ENCODE results near the gene SLC9C1. TPM values are rescaled to one million over a fixed set of nuclear protein-coding genes. Genes with fewer than 3 reads are reported as not detected.
"Not testable (repeated sequence)": the region's sequence is repeated elsewhere in the genome, so short reads cannot be mapped to it uniquely, and the experiment has no call there.

SLC9C1 gene
- total RNA-seq, 4 donors from 2014 or later = 0.67 to 12.4 (median 1.7) TPM; not detected in 1

DNA sequence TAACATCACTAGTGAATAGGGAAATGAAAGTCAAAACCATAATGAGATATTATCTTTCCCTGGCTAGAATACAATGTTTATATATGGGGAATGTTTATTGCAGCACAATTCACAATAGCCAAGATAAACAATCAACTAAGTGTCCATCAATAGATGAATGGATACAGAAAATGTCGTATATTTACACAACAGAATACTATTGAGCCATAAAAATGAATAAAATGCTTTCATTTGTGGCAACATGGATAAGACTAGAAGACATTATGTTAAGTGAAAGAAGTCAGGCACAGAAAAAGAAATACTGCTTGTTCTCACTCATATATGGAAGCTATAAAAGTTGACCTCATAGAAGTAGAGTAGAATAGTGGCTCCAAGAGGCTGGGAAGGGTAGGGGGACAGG is 65.2 kb downstream of the SLC9C1 start:
- H3K9me3 ChIP-seq = peaks cover 0 to 6% (median 2%) of the 10 kb centered on the region in 4 donors
- H3K27me3 ChIP-seq = no peaks in the 10 kb centered on the region
- H3K27ac ChIP-seq = no peak overlapping the region
- no peak overlapping the region for H3K4me3 ChIP-seq
- H3K36me3 ChIP-seq = no peaks in the 10 kb centered on the region
- TF ChIP-seq POLR2A (IDR thresholded peaks at IDR 0.05) = no peak
- TF ChIP-seq, protein P1, sequence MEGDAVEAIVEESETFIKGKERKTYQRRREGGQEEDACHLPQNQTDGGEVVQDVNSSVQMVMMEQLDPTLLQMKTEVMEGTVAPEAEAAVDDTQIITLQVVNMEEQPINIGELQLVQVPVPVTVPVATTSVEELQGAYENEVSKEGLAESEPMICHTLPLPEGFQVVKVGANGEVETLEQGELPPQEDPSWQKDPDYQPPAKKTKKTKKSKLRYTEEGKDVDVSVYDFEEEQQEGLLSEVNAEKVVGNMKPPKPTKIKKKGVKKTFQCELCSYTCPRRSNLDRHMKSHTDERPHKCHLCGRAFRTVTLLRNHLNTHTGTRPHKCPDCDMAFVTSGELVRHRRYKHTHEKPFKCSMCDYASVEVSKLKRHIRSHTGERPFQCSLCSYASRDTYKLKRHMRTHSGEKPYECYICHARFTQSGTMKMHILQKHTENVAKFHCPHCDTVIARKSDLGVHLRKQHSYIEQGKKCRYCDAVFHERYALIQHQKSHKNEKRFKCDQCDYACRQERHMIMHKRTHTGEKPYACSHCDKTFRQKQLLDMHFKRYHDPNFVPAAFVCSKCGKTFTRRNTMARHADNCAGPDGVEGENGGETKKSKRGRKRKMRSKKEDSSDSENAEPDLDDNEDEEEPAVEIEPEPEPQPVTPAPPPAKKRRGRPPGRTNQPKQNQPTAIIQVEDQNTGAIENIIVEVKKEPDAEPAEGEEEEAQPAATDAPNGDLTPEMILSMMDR (IDR thresholded peaks at IDR 0.05) = no peak
- DNase-seq = no peak
- no peaks in the 10 kb centered on the region for H3K4me1 ChIP-seq

DNA sequence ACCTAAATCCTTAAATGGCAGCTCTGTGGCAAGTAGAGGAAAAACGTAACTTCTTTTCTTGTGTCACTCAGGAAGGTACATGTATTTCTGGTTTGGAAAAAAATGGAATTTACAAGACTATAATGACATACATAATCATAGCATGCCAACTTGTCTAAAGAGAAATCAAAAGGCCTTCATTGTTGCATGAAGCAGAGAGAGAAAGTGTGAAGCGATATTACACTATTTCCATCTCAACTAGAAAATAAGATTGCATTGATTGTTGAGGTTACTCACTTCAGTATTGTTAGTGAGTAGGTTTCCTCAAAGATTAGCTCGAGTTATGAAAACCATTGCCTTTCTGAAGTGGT is 93.7 kb downstream of the SLC9C1 start:
- no peaks in the 10 kb centered on the region for H3K9me3 ChIP-seq
- no peak for DNase-seq
- no peak overlapping the region for H3K27ac ChIP-seq
- TF ChIP-seq POLR2A (IDR thresholded peaks at IDR 0.05) = no peak
- TF ChIP-seq, protein P1 (IDR thresholded peaks at IDR 0.05) = no peak
- no peaks in the 10 kb centered on the region for H3K4me1 ChIP-seq
- no peak overlapping the region for H3K4me3 ChIP-seq
- H3K36me3 ChIP-seq = no peaks in the 10 kb centered on the region
- H3K27me3 ChIP-seq = no peaks in the 10 kb centered on the region

DNA sequence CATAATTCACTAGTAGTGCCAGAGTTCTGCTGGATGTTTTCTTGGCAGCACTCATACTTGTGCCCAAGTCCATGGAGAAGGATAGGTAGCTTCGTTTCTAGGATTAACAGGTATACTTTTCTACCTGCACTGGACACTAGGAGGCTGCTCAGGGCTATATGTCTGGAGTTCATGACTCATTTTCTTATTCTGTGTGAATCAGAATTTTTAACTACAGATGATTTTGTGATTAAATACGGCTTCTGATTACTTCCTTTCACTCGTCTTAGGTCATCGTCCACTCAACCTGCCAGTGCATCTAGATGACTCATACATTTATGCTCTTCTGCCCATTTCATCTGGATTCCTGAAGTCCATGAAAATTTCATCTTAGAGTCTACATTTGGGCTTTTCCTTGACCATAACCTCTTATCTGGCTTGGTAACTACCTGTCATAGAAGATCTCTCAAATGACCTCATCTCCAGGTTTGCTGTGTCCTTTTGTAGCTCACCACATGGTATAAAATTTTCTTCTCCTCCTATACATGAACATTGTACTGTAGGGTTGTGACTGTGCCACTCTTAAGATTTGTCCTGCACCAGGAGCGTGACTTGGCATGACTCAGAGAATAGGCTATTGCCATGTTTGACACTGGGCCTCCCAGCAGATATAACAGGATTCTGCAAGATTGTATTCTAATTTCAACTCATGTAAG is 94.2 kb downstream of the SLC9C1 start:
- TF ChIP-seq, protein P1 (IDR thresholded peaks at IDR 0.05) = peak in 1 of 6 experiments; percentile 5
- no peak for TF ChIP-seq POLR2A (IDR thresholded peaks at IDR 0.05)
- no peak for DNase-seq
- Histone ChIP-seq H3K27ac (no peak overlapping the region), H3K27me3 (no peaks in the 10 kb centered on the region), H3K9me3 (no peaks in the 10 kb centered on the region), H3K4me3 (no peak overlapping the region), H3K36me3 (no peaks in the 10 kb centered on the region), H3K4me1 (no peaks in the 10 kb centered on the region)

DNA sequence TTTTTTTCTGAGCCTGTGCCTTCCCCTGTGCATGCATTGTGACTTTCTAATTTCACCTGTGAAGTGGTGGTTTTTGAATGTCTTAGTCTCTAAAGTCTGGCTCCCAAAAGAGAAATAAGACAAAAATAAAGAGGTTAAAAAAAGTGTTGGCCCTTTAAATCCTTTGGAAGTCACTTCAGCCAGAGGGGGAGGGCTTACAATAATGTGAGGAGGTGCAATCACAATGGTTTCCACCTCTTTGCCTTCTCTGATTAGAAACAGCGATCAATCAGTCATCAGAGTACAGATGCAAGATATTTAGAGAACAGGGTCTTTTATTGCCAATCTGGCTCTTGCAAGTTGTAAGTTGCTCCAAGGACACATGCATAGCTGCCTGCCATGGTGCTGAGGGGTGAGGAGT is 96.9 kb downstream of the SLC9C1 start:
- Histone ChIP-seq H3K27me3 (no peaks in the 10 kb centered on the region), H3K36me3 (no peaks in the 10 kb centered on the region), H3K4me3 (no peak overlapping the region), H3K4me1 (no peaks in the 10 kb centered on the region), H3K9me3 (no peaks in the 10 kb centered on the region), H3K27ac (no peak overlapping the region)
- TF ChIP-seq, protein P1 (IDR thresholded peaks at IDR 0.05) = no peak
- no peak for DNase-seq

DNA sequence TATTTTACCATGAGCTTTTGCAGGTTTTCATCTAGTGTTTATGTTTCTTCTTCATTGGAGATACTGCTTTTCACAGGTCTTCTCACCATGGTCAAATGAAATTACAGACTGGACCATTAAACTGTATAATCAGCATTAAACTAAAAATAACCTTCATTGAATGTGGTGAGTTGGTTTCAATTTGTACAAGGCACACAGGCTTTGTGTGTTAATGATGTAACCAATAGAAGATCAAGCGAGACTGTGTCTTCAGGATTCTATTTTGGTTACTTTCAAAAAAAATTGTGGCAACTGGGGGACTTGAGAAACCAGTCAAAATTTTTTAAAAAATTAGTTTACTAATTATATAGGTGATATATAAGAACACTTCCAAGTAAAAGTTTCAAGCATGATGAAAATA is 106.7 kb downstream of the SLC9C1 start:
- Histone ChIP-seq H3K4me3 (no peak overlapping the region), H3K27ac (no peak overlapping the region), H3K27me3 (no peaks in the 10 kb centered on the region), H3K4me1 (no peaks in the 10 kb centered on the region), H3K9me3 (no peaks in the 10 kb centered on the region), H3K36me3 (no peaks in the 10 kb centered on the region)
- no peak for TF ChIP-seq POLR2A (IDR thresholded peaks at IDR 0.05)
- TF ChIP-seq, protein P1 (IDR thresholded peaks at IDR 0.05) = no peak
- DNase-seq = no peak

DNA sequence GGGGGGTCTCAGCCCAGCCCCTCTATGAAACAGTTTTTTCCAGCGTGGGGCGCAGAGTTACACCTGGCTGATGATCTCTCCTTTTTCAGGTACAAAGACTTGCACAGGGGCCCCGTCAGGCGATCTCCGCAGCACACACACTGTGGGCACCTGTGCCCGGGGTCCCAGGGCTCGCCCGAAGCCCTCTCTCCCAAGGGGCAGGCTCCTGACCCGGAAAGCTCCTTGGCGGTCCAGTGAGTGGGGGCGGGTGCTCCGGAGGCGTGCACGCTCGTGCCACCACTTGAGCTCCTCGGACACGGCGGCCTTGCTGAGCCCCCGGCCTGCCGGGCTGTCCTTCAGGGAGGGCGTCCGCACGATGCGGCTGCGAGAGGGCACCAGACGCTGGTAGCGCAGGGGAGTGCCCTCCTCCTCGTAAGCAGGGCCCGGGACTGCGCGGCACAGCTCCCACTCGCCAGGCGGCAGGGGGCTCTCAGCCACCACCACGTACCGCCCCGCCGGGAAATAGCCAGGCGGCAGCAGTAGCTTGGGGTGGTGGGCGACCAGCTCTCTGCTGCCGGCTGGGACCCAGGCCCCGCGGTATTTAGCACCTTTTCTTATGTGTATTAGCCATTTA is 108.5 kb downstream of the SLC9C1 start:
- not testable (repeated sequence) for DNase-seq, H3K36me3 ChIP-seq, H3K27ac ChIP-seq, H3K9me3 ChIP-seq, H3K4me1 ChIP-seq, H3K4me3 ChIP-seq, H3K27me3 ChIP-seq
